Bronchial epithelial cell (primary cell): ENCODE measurements around the gene INSR. TPM values are rescaled to one million over a fixed set of nuclear protein-coding genes. Genes with fewer than 3 reads are reported as not detected.

Source experiments
- DNase-seq: peaks from one replicate; pipeline ENCODE4 v3.0.0-alpha.2; 2010; ENCODE audit warnings: low read depth
- FAIRE-seq: peaks from 2 replicates; lab custom pipeline; 2011; peaks lifted over from hg19 to GRCh38; lab: Jason Lieb, UNC
- H3K27me3 ChIP-seq: 2 replicates; pipeline ENCODE4 v1.5.1; 2011; ENCODE audit warnings: low read length; ENCODE audit not compliant: control insufficient read depth, insufficient read depth
- H3K36me3 ChIP-seq: 2 replicates; pipeline ENCODE4 v1.5.1; 2011; ENCODE audit warnings: low read length; ENCODE audit not compliant: control insufficient read depth, insufficient read depth
- H3K4me3 ChIP-seq: 2 replicates; pipeline ENCODE4 v1.5.1; 2011; ENCODE audit warnings: mild to moderate bottlenecking, low read depth, low read length, control low read depth
- total RNA-seq: library from RNA; depleted of rRNA; stranded (reverse); fragments of >200 nt; gene quantifications from 2 replicates; pipeline ENCODE4 v1.2.1, GENCODE V29; 2014
- TF ChIP-seq, protein P1 (sequence below): IDR thresholded peaks from 2 replicates; pipeline ENCODE4 v1.5.1; 2011; ENCODE audit warnings: mild to moderate bottlenecking, moderate library complexity, low read length, control low read depth, inconsistent platforms; ENCODE audit not compliant: insufficient read depth, severe bottlenecking

The INSR gene
- total RNA-seq, 1 donor from 2014 or later, result 6.1 TPM

DNA sequence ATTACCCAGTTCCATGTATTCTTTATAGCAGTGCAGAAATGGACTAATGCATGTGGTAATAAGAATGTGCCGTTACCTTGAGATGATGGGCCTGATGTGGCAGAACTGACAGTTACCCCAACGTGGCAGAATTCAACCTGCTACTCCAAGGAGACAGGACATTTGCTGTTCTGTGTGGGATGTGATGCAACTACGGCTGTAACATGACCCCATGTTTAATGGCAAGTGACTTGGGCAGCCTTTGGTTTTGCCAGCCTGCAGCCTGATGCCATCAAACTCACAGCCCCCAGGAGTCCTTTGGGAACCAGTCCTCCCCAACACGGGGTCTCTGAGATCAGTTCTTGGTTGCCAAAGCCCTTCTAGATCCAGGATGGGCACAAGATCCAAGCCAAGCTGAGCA, 117.4 kb downstream of the INSR start:
- Histone ChIP-seq H3K27me3 (no peaks in the 10 kb centered on the region), H3K36me3 (no peaks in the 10 kb centered on the region), H3K4me3 (no peak overlapping the region)
- TF ChIP-seq, protein P1, sequence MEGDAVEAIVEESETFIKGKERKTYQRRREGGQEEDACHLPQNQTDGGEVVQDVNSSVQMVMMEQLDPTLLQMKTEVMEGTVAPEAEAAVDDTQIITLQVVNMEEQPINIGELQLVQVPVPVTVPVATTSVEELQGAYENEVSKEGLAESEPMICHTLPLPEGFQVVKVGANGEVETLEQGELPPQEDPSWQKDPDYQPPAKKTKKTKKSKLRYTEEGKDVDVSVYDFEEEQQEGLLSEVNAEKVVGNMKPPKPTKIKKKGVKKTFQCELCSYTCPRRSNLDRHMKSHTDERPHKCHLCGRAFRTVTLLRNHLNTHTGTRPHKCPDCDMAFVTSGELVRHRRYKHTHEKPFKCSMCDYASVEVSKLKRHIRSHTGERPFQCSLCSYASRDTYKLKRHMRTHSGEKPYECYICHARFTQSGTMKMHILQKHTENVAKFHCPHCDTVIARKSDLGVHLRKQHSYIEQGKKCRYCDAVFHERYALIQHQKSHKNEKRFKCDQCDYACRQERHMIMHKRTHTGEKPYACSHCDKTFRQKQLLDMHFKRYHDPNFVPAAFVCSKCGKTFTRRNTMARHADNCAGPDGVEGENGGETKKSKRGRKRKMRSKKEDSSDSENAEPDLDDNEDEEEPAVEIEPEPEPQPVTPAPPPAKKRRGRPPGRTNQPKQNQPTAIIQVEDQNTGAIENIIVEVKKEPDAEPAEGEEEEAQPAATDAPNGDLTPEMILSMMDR, result no peak
- DNase-seq (no peak), FAIRE-seq (no peak)

DNA sequence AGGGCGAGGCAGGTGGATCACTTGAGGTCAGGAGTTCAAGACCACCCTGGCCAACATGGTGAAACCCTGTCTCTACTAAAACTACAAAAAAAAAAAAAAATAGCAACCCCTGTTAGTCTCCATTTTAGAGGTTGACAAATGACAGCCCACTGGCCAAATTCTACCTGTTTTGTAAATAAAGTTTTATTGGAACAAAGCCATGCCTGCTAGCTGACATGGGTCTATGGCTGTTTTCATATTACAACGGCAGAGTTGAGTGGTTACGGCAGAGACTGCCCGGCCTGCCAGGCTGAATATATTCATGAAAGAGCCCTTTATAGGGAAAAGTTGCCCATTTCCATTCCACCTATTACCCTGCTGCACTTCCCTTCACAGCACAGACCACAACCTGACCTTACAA, 121.4 kb downstream of the INSR start:
- Histone ChIP-seq H3K27me3 (no peaks in the 10 kb centered on the region), H3K4me3 (no peak overlapping the region), H3K36me3 (no peaks in the 10 kb centered on the region)
- no peak for FAIRE-seq
- TF ChIP-seq, protein P1, result no peak
- DNase-seq, result no peak

DNA sequence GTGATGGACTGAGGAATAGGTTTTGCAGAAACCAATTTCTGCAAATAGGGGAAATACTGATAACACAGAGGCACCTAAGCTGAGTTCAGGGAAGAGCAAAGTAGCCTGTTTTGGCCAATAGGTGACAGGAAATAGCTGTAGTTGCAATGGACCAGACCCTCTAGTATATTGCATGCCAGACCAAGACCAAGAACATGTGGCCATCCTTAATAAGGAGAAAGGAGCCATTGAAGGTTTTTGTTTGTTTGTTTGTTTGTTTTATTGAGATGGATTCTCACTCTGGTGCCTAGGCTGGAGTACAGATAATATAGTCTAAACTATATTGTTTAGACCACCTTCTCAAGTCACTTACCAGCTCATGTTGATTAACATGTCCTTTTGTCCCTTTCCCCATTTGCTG, 123.2 kb downstream of the INSR start:
- DNase-seq (no peak), FAIRE-seq (no peak)
- H3K36me3 ChIP-seq, result no peaks in the 10 kb centered on the region
- no peaks in the 10 kb centered on the region for H3K27me3 ChIP-seq
- TF ChIP-seq, protein P1, result no peak
- H3K4me3 ChIP-seq, result no peak overlapping the region

DNA sequence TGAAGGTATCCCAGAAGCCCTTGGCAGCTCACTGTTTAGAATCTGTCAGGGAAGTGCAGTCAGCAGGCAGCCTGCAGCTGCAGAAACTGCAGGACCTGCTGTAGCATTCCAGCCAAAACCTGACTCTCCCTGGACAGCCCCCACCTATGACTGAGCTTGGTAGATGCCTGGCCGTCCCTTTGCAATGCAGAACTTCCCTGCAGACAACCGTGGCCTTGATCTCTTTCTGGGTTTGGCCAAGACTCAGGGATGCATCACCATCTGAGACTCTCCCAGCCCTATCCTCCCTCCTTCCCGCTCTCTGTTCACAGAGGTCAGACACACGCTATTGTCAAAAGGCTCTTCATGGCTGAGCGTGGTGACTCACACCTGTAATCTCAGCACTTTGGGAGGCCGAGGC, 125.3 kb downstream of the INSR start:
- no peak for FAIRE-seq
- Histone ChIP-seq H3K4me3 (no peak overlapping the region), H3K36me3 (no peaks in the 10 kb centered on the region), H3K27me3 (no peaks in the 10 kb centered on the region)
- DNase-seq, result no peak
- TF ChIP-seq, protein P1, result no peak

DNA sequence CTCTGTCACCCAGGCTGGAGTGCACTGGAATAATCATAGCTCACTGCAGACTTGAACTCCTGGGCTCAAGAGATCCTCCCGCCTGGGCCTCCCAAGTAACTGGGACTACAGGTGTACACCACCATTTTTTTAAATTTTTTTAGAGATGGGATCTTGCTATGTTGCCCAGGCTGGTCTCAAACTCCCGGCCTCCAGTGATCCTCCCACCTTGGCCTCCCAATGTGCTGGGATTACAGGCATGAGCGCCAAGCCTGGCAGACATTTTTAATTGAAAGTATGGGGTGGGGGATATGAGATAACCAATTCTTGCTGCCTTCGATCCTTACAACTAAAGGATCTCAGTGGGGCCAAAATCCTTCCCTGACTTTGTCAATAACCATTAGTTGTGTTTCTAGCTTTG, 132.9 kb downstream of the INSR start:
- no peak overlapping the region for H3K4me3 ChIP-seq
- TF ChIP-seq, protein P1, result no peak
- no peak for DNase-seq
- H3K36me3 ChIP-seq, result no peaks in the 10 kb centered on the region
- no peak for FAIRE-seq
- no peaks in the 10 kb centered on the region for H3K27me3 ChIP-seq
